ENCODE data around the gene CCSER2. TPM values are rescaled to one million over a fixed set of nuclear protein-coding genes. Genes with fewer than 3 reads are reported as not detected.

CCSER2 gene
- polyA plus RNA-seq, 4 donors, result 9.8 to 22.8 (median 16.2) TPM

- FAIRE-seq, result no peak
- Histone ChIP-seq H3K27ac (ENCODE audit: low read depth in 1 of 3, low read length in 2 of 3) (no peak overlapping the region), H3K4me1 (ENCODE audit: control insufficient read depth in 3 of 3, insufficient read depth in 2 of 3, low read depth in 1 of 3, low read length in 2 of 3) (peaks cover 7 to 10% (median 8%) of the 10 kb centered on the region in 3 donors), H3K9me3 (ENCODE audit: control insufficient read depth in 2 of 2, insufficient read depth in 1 of 2, low read depth in 1 of 2, low read length in 1 of 2) (no peaks in the 10 kb centered on the region), H3K36me3 (ENCODE audit: control insufficient read depth in 3 of 3, insufficient read depth in 2 of 3, low read depth in 1 of 3, low read length in 3 of 3) (no peaks in the 10 kb centered on the region), H3K4me3 (ENCODE audit: low read depth in 1 of 3, low read length in 3 of 3) (no peak overlapping the region), H3K27me3 (ENCODE audit: control insufficient read depth in 3 of 3, insufficient read depth in 3 of 3, low read length in 3 of 3) (no peaks in the 10 kb centered on the region)
- no peak for DNase-seq
- WGBS, 3 donors, result 67 to 81% (median 77%) methylated on average over 3 of the region's 3 CpGs
Measured at GRCh38 chr10:84337199-84337598, 8.8 kb downstream of the CCSER2 start.

DNA sequence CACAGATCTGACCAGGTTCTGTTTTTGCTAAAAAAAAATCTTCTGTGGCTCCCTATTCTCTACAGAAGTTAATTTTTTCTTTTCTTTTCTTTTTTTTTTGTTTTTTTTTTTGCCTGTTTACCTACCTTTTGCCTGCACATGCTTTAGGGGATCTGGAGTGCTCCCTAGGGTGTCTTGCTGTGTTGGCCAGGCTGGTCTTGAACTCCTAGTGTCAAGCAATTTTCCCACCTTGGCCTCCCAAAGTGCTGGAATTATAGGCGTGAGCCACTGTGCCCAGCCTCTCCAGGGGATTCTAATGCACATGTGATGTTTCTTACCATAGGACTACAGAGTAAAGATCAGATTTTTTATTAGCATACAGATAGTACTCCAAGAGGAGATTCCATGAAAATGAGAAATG is 10.6 kb downstream of the CCSER2 start:
- no peak overlapping the region for H3K27ac ChIP-seq (ENCODE audit: low read depth in 1 of 3, low read length in 2 of 3)
- no peaks in the 10 kb centered on the region for H3K9me3 ChIP-seq (ENCODE audit: control insufficient read depth in 2 of 2, insufficient read depth in 1 of 2, low read depth in 1 of 2, low read length in 1 of 2)
- FAIRE-seq, result no peak
- 91 to 100% (median 94%) methylated on average over 1 of the region's 1 CpG for WGBS, 3 donors
- no peaks in the 10 kb centered on the region for H3K36me3 ChIP-seq (ENCODE audit: control insufficient read depth in 3 of 3, insufficient read depth in 2 of 3, low read depth in 1 of 3, low read length in 3 of 3)
- peaks cover 8 to 10% (median 8%) of the 10 kb centered on the region in 3 donors for H3K4me1 ChIP-seq (ENCODE audit: control insufficient read depth in 3 of 3, insufficient read depth in 2 of 3, low read depth in 1 of 3, low read length in 2 of 3)
- no peak overlapping the region for H3K4me3 ChIP-seq (ENCODE audit: low read depth in 1 of 3, low read length in 3 of 3)
- no peaks in the 10 kb centered on the region for H3K27me3 ChIP-seq (ENCODE audit: control insufficient read depth in 3 of 3, insufficient read depth in 3 of 3, low read length in 3 of 3)
- no peak for DNase-seq

DNA sequence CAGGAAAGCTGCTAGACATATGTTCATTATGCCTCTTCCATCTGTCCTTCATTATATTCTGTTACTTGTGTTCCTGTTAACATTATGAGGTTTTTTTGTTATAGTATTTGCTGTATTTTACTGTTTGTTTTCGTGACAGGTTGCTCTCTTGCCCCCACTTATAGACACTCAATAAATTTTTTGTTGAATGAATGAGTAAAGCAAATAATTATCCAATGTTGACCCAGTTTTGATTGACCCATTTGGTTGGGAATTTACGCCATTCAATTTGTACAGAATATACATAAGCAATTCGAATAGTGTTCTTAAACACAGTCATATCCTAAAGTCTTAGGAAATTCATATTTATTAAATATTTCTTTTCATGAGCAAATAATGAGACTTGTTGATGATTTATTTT is 11.8 kb downstream of the CCSER2 start:
- peaks cover 8 to 14% (median 8%) of the 10 kb centered on the region in 3 donors for H3K4me1 ChIP-seq (ENCODE audit: control insufficient read depth in 3 of 3, insufficient read depth in 2 of 3, low read depth in 1 of 3, low read length in 2 of 3)
- no peak for FAIRE-seq
- H3K36me3 ChIP-seq (ENCODE audit: control insufficient read depth in 3 of 3, insufficient read depth in 2 of 3, low read depth in 1 of 3, low read length in 3 of 3), result no peaks in the 10 kb centered on the region

GRCh38 chr10:84340632-84341537 is 12.5 kb downstream of the CCSER2 start:
- H3K4me1 ChIP-seq (ENCODE audit: control insufficient read depth in 3 of 3, insufficient read depth in 2 of 3, low read depth in 1 of 3, low read length in 2 of 3), result peaks cover 6 to 11% (median 8%) of the 10 kb centered on the region in 3 donors
- 66 to 72% (median 67%) methylated on average over 9 of the region's 9 CpGs for WGBS, 3 donors

More for the DNA sequence above, 11.8 kb downstream of the CCSER2 start:
- no peak overlapping the region for H3K4me3 ChIP-seq (ENCODE audit: low read depth in 1 of 3, low read length in 3 of 3)
- no peak overlapping the region for H3K27ac ChIP-seq (ENCODE audit: low read depth in 1 of 3, low read length in 2 of 3)
- no peak for DNase-seq
- H3K27me3 ChIP-seq (ENCODE audit: control insufficient read depth in 3 of 3, insufficient read depth in 3 of 3, low read length in 3 of 3), result no peaks in the 10 kb centered on the region
- no peaks in the 10 kb centered on the region for H3K9me3 ChIP-seq (ENCODE audit: control insufficient read depth in 2 of 2, insufficient read depth in 1 of 2, low read depth in 1 of 2, low read length in 1 of 2)
- WGBS, 3 donors, result 93 to 97% (median 94%) methylated on average over 3 of the region's 3 CpGs

DNA sequence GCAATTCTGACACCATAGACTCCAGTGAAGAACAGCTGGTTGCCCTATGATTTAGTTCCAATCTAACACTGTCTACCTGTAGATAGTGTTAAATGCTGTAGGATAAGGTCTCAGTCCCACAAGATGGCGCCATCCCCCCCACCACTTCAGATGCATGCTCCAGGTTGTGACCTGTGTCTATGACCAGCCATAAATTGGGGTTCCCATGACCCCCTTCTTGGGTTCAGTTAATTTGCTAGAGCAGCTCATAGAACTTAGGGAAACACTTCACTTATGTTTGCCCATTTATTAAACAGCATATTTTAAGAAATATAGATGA is 13.1 kb downstream of the CCSER2 start:
- WGBS, 3 donors, result 82 to 93% (median 90%) methylated on average over 1 of the region's 1 CpG
- H3K4me3 ChIP-seq (ENCODE audit: low read depth in 1 of 3, low read length in 3 of 3), result no peak overlapping the region
- no peak for DNase-seq

More at GRCh38 chr10:84340632-84341537, 12.5 kb downstream of the CCSER2 start:
- no peaks in the 10 kb centered on the region for H3K36me3 ChIP-seq (ENCODE audit: control insufficient read depth in 3 of 3, insufficient read depth in 2 of 3, low read depth in 1 of 3, low read length in 3 of 3)
- no peak overlapping the region for H3K4me3 ChIP-seq (ENCODE audit: low read depth in 1 of 3, low read length in 3 of 3)
- no peaks in the 10 kb centered on the region for H3K9me3 ChIP-seq (ENCODE audit: control insufficient read depth in 2 of 2, insufficient read depth in 1 of 2, low read depth in 1 of 2, low read length in 1 of 2)
- no peaks in the 10 kb centered on the region for H3K27me3 ChIP-seq (ENCODE audit: control insufficient read depth in 3 of 3, insufficient read depth in 3 of 3, low read length in 3 of 3)
- DNase-seq (peak in 1 of 2 donors; percentile 56), FAIRE-seq (no peak)
- H3K27ac ChIP-seq (ENCODE audit: low read depth in 1 of 3, low read length in 2 of 3), result peak overlapping the region in 1 of 3 donors; percentile 32

DNA sequence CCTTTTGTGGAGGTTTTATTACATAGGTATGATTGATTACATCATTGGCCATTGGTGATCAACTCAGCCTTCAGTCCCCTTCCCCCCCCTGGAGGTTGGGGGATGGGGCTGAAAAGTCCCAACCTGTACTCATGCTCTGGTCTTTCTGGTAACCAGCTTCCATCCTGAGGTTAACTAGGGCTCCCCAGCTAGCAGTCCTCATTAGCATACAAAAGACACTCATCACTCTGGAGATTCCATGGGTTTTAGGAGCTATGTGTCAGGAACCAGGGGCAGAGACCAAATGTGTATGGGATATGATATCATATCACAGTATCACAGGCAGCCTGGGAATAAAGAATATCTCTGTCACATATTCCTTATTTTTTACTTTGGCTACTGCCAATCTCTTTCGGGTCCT is 13.6 kb downstream of the CCSER2 start:
- H3K4me1 ChIP-seq (ENCODE audit: control insufficient read depth in 3 of 3, insufficient read depth in 2 of 3, low read depth in 1 of 3, low read length in 2 of 3), result peaks cover 6 to 11% (median 8%) of the 10 kb centered on the region in 3 donors
- FAIRE-seq, result no peak
- peak in 1 of 2 donors; percentile 86 for DNase-seq
- peak overlapping the region in 1 of 3 donors; percentile 38 for H3K27ac ChIP-seq (ENCODE audit: low read depth in 1 of 3, low read length in 2 of 3)
- H3K36me3 ChIP-seq (ENCODE audit: control insufficient read depth in 3 of 3, insufficient read depth in 2 of 3, low read depth in 1 of 3, low read length in 3 of 3), result no peaks in the 10 kb centered on the region
- H3K9me3 ChIP-seq (ENCODE audit: control insufficient read depth in 2 of 2, insufficient read depth in 1 of 2, low read depth in 1 of 2, low read length in 1 of 2), result no peaks in the 10 kb centered on the region
- no peak overlapping the region for H3K4me3 ChIP-seq (ENCODE audit: low read depth in 1 of 3, low read length in 3 of 3)
- H3K27me3 ChIP-seq (ENCODE audit: control insufficient read depth in 3 of 3, insufficient read depth in 3 of 3, low read length in 3 of 3), result no peaks in the 10 kb centered on the region
- 37 to 56% (median 40%) methylated on average over 1 of the region's 1 CpG for WGBS, 3 donors

More for the DNA sequence above, 13.1 kb downstream of the CCSER2 start:
- H3K4me1 ChIP-seq (ENCODE audit: control insufficient read depth in 3 of 3, insufficient read depth in 2 of 3, low read depth in 1 of 3, low read length in 2 of 3), result peaks cover 6 to 11% (median 8%) of the 10 kb centered on the region in 3 donors
- peak overlapping the region in 1 of 3 donors; percentile 22 for H3K27ac ChIP-seq (ENCODE audit: low read depth in 1 of 3, low read length in 2 of 3)
- H3K27me3 ChIP-seq (ENCODE audit: control insufficient read depth in 3 of 3, insufficient read depth in 3 of 3, low read length in 3 of 3), result no peaks in the 10 kb centered on the region
- H3K9me3 ChIP-seq (ENCODE audit: control insufficient read depth in 2 of 2, insufficient read depth in 1 of 2, low read depth in 1 of 2, low read length in 1 of 2), result no peaks in the 10 kb centered on the region
- H3K36me3 ChIP-seq (ENCODE audit: control insufficient read depth in 3 of 3, insufficient read depth in 2 of 3, low read depth in 1 of 3, low read length in 3 of 3), result no peaks in the 10 kb centered on the region
- no peak for FAIRE-seq

- FAIRE-seq (no peak), DNase-seq (peak in 1 of 2 donors; percentile 57)
- Histone ChIP-seq H3K4me3 (ENCODE audit: low read depth in 1 of 3, low read length in 3 of 3) (no peak overlapping the region), H3K27me3 (ENCODE audit: control insufficient read depth in 3 of 3, insufficient read depth in 3 of 3, low read length in 3 of 3) (no peaks in the 10 kb centered on the region), H3K27ac (ENCODE audit: low read depth in 1 of 3, low read length in 2 of 3) (peak overlapping the region in 1 of 3 donors; percentile 44), H3K9me3 (ENCODE audit: control insufficient read depth in 2 of 2, insufficient read depth in 1 of 2, low read depth in 1 of 2, low read length in 1 of 2) (no peaks in the 10 kb centered on the region), H3K36me3 (ENCODE audit: control insufficient read depth in 3 of 3, insufficient read depth in 2 of 3, low read depth in 1 of 3, low read length in 3 of 3) (no peaks in the 10 kb centered on the region), H3K4me1 (ENCODE audit: control insufficient read depth in 3 of 3, insufficient read depth in 2 of 3, low read depth in 1 of 3, low read length in 2 of 3) (peaks cover 6 to 11% (median 8%) of the 10 kb centered on the region in 3 donors)
- 53 to 69% (median 68%) methylated on average over 6 of the region's 6 CpGs for WGBS, 3 donors
Measured at GRCh38 chr10:84342584-84342983, 14.2 kb downstream of the CCSER2 start.

DNA sequence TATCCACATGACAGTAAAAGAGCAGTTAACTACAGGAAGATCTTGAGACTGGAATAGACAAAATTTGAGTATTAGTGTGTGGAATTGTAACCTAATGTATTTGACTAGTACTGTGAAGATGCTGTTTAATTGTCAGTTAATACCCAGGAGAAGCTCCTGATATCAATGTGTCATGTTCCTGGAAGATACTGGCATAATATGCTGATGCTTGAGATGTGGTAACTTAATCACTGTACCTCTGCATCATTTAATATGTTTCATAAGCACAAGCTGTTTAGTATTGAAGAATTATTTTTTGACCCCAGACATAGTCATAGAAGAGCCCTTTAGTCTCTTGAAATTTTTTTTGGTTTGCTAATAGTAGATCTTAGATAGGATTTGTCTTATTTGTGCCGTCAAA is 15.4 kb downstream of the CCSER2 start:
- no peaks in the 10 kb centered on the region for H3K9me3 ChIP-seq (ENCODE audit: control insufficient read depth in 2 of 2, insufficient read depth in 1 of 2, low read depth in 1 of 2, low read length in 1 of 2)
- H3K36me3 ChIP-seq (ENCODE audit: control insufficient read depth in 3 of 3, insufficient read depth in 2 of 3, low read depth in 1 of 3, low read length in 3 of 3), result no peaks in the 10 kb centered on the region
- 92 to 100% (median 94%) methylated on average over 1 of the region's 1 CpG for WGBS, 3 donors
- FAIRE-seq, result no peak
- no peak overlapping the region for H3K4me3 ChIP-seq (ENCODE audit: low read depth in 1 of 3, low read length in 3 of 3)
- H3K27me3 ChIP-seq (ENCODE audit: control insufficient read depth in 3 of 3, insufficient read depth in 3 of 3, low read length in 3 of 3), result no peaks in the 10 kb centered on the region
- peaks cover 6 to 11% (median 8%) of the 10 kb centered on the region in 3 donors for H3K4me1 ChIP-seq (ENCODE audit: control insufficient read depth in 3 of 3, insufficient read depth in 2 of 3, low read depth in 1 of 3, low read length in 2 of 3)
- no peak for DNase-seq
- H3K27ac ChIP-seq (ENCODE audit: low read depth in 1 of 3, low read length in 2 of 3), result no peak overlapping the region
